GM12878 (cell line): ENCODE data around the gene BOD1L2. TPM values are rescaled to one million over a fixed set of nuclear protein-coding genes. Genes with fewer than 3 reads are reported as not detected.

Experiments used
- ATAC-seq: fragments of 200-7000 bp; cut with Tn5 transposase; 3 replicates; pipeline ENCODE4 v1.9.1; 2020; ENCODE audit warnings: mild to moderate bottlenecking, moderate library complexity
- BruUV-seq: library from RNA; stranded (reverse); fragments of 400-500 nt; replicated peaks from 2 replicates; lab custom pipeline; 2021; lab: Mats Ljungman, UMichigan
- CTCF ChIA-PET: fragments of 300-600 bp; sonication (Branson Sonifier 250); formaldehyde crosslinking; extraction: SDS; loops from one replicate; lab custom pipeline; 2021; ENCODE audit warnings: inconsistent platforms; lab: Yijun Ruan, JAX
- POLR2A ChIA-PET: fragments of 350-600 bp; formaldehyde crosslinking; extraction: SDS; loops from one replicate; lab custom pipeline; 2021; ENCODE audit warnings: inconsistent platforms; lab: Charles Lee
- RAD21 ChIA-PET: fragments of 300-600 bp; sonication (Branson Sonifier 250); formaldehyde crosslinking; loops from one replicate; lab custom pipeline; 2023; ENCODE audit warnings: antibody characterized with exemption; ENCODE audit not compliant: unreplicated experiment; lab: Charles Lee
- SMC1A ChIA-PET: fragments of 300-600 bp; sonication (Branson Sonifier 250); formaldehyde crosslinking; loops from one replicate; lab custom pipeline; 2023; ENCODE audit not compliant: unreplicated experiment, uncharacterized antibody; lab: Charles Lee
- DNase-seq: peaks from one replicate; pipeline ENCODE4 v3.0.0-alpha.2; 2011; ENCODE audit warnings: low read depth, low spot score
- FAIRE-seq: peaks from 3 replicates; lab custom pipeline; 2011; peaks lifted over from hg19 to GRCh38; lab: Jason Lieb, UNC
- H2AFZ ChIP-seq: 2 replicates; pipeline ENCODE4 v1.6.0; 2011; ENCODE audit warnings: low read depth, low read length, control low read depth; ENCODE audit not compliant: control insufficient read depth
- H3K27ac ChIP-seq: 2 replicates; pipeline ENCODE4 v1.5.1; 2011; ENCODE audit warnings: control low read depth; ENCODE audit not compliant: control insufficient read depth, insufficient read depth
- H3K27me3 ChIP-seq, 2 experiments: replicated peaks in 1 of 2; 2 replicates each; pipeline versions ENCODE4 v1.6.0 to v1.6.1; 2011; ENCODE audit warnings: low read length in 1 of 2; ENCODE audit not compliant: control insufficient read depth in 2 of 2, insufficient read depth in 2 of 2
- H3K36me3 ChIP-seq, 2 experiments: 2 replicates each; pipeline ENCODE4 v1.5.1; 2011; ENCODE audit warnings: low read length in 1 of 2; ENCODE audit not compliant: control insufficient read depth in 2 of 2, insufficient read depth in 2 of 2
- H3K4me1 ChIP-seq: 2 replicates; pipeline ENCODE4 v1.6.1; 2011; ENCODE audit warnings: mild to moderate bottlenecking, low read length, moderate library complexity, mixed read lengths; ENCODE audit not compliant: control insufficient read depth, insufficient read depth
- H3K4me2 ChIP-seq: 2 replicates; pipeline ENCODE4 v1.6.0; 2011; ENCODE audit warnings: control low read depth; ENCODE audit not compliant: control insufficient read depth, insufficient read depth
- H3K4me3 ChIP-seq: fragments of 200-600 bp; sonication (generic); 2 replicates; pipeline ENCODE4 v1.5.1; 2016
- H3K79me2 ChIP-seq: 2 replicates; pipeline ENCODE4 v1.6.0; 2011; ENCODE audit warnings: low read length; ENCODE audit not compliant: control insufficient read depth, insufficient read depth
- H3K9ac ChIP-seq: 2 replicates; pipeline ENCODE4 v1.8.0; 2011; ENCODE audit warnings: low read length, control low read depth, mixed read lengths; ENCODE audit not compliant: control insufficient read depth, insufficient read depth
- H3K9me3 ChIP-seq: replicated peaks from 3 replicates; pipeline ENCODE4 v1.5.1; 2011; ENCODE audit warnings: mild to moderate bottlenecking, low read length; ENCODE audit not compliant: control insufficient read depth, insufficient read depth
- H4K20me1 ChIP-seq: 2 replicates; pipeline ENCODE4 v1.6.0; 2011; ENCODE audit not compliant: control insufficient read depth, insufficient read depth
- BCL11A ChIP-seq: IDR thresholded peaks from 2 replicates; pipeline ENCODE4 v1.6.1; 2011; ENCODE audit warnings: low read depth, low read length
- CBFB ChIP-seq: IDR thresholded peaks from 2 replicates; pipeline ENCODE4 v1.6.1; 2016; ENCODE audit warnings: antibody characterized with exemption, low read depth
- CREB1 ChIP-seq: IDR thresholded peaks from 2 replicates; pipeline ENCODE4 v1.6.1; 2012; ENCODE audit warnings: low read depth, mild to moderate bottlenecking, inconsistent platforms
- CREM ChIP-seq: IDR thresholded peaks from 2 replicates; pipeline ENCODE4 v1.6.1; 2014; ENCODE audit warnings: antibody characterized with exemption, low read depth
- ETV6 ChIP-seq, 2 experiments: fragments of 450-650 bp in 1 of 2; IDR thresholded peaks in 1 of 2; conservative IDR thresholded peaks in 1 of 2; 2 replicates each; pipeline ENCODE4 v1.6.1; 2014; ENCODE audit warnings: antibody characterized with exemption in 1 of 2, borderline replicate concordance in 1 of 2, low read depth in 1 of 2, mild to moderate bottlenecking in 1 of 2, moderate library complexity in 1 of 2
- KLF5 ChIP-seq: fragments of 450-650 bp; IDR thresholded peaks from 2 replicates; pipeline ENCODE4 v1.6.1; 2014; ENCODE audit warnings: mild to moderate bottlenecking; ENCODE audit not compliant: partially characterized antibody
- MXI1 ChIP-seq: fragments of 150-350 bp; IDR thresholded peaks from 2 replicates; pipeline ENCODE4 v1.6.1; 2011; ENCODE audit warnings: low read depth, mild to moderate bottlenecking, inconsistent platforms, low read length, improper control_type of control experiment
- NFIC ChIP-seq: IDR thresholded peaks from 2 replicates; pipeline ENCODE4 v1.6.1; 2012; ENCODE audit warnings: low read depth, mild to moderate bottlenecking, inconsistent platforms, low read length, moderate library complexity
- NFXL1 ChIP-seq: fragments of 450-650 bp; IDR thresholded peaks from 2 replicates; pipeline ENCODE4 v1.6.1; 2017; ENCODE audit warnings: antibody characterized with exemption, mild to moderate bottlenecking, borderline replicate concordance
- POLR2AphosphoS2 ChIP-seq: IDR thresholded peaks from 2 replicates; pipeline ENCODE4 v1.6.1; 2011; ENCODE audit warnings: low read depth, mild to moderate bottlenecking, low read length, improper control_type of control experiment, moderate library complexity
- RBBP5 ChIP-seq: fragments of 200-600 bp; sonication (generic); conservative IDR thresholded peaks from 2 replicates; pipeline ENCODE4 v1.6.1; 2016
- RFX5 ChIP-seq: IDR thresholded peaks from 2 replicates; pipeline ENCODE4 v1.6.1; 2011; ENCODE audit warnings: low read depth, low read length, improper control_type of control experiment
- SMARCA5 ChIP-seq: fragments of 450-650 bp; IDR thresholded peaks from 2 replicates; pipeline ENCODE4 v1.6.1; 2017; ENCODE audit warnings: mild to moderate bottlenecking
- SREBF2 ChIP-seq: IDR thresholded peaks from 2 replicates; pipeline ENCODE4 v1.6.1; 2012; ENCODE audit warnings: mild to moderate bottlenecking, low read length
- USF1 ChIP-seq: IDR thresholded peaks from 2 replicates; pipeline ENCODE4 v1.6.1; 2011; ENCODE audit warnings: borderline replicate concordance, low read depth, mild to moderate bottlenecking, moderate library complexity, mixed read lengths, low read length; ENCODE audit not compliant: insufficient read depth; ENCODE audit errors: extremely low read length
- ZNF592 ChIP-seq: fragments of 450-650 bp; IDR thresholded peaks from 2 replicates; pipeline ENCODE4 v1.6.1; 2017; ENCODE audit warnings: mild to moderate bottlenecking, moderate library complexity
- WGBS: methylation state at CpG from one replicate; pipeline ENCODE4 v1.1.6; 2016; ENCODE audit warnings: low lambda C conversion rate; ENCODE audit not compliant: insufficient replicate concordance, insufficient coverage; ENCODE audit errors: missing lambda C conversion rate; 5-methylcytosine and 5-hydroxymethylcytosine counted together
- in situ Hi-C: fragments of 300-500 bp; cut with MboI; formaldehyde crosslinking; loops from 9 replicates; pipeline ENCODE4 v1.14.3; 2018; ENCODE audit warnings: mixed read lengths
- intact Hi-C: fragments of 100-400 bp; cut with micrococcal nuclease; formaldehyde crosslinking; loops from one replicate; pipeline ENCODE4 v1.14.2; 2022; ENCODE audit not compliant: unreplicated experiment
- polyA plus RNA-seq, 11 experiments: library from polyadenylated mRNA; depleted of rRNA in 4 of 11; unstranded in 6 of 11; stranded (reverse) in 5 of 11; fragments of >200 nt; fragmentation: Nextera tagmentation in 4 of 11; fragmentation: Illumina TruSeq in 1 of 11; extraction: Ambion mirVana in 4 of 11; extraction: Trizol in 1 of 11; gene quantifications; 1 replicate in 1 of 11; 2 replicates in 10 of 11; pipeline versions ENCODE4 v1.2.1 to v1.2.3, GENCODE V29; 2011 to 2016; ENCODE audit warnings: inconsistent platforms in 2 of 11, missing spikeins in 2 of 11, low read depth in 1 of 11
- total RNA-seq, 4 experiments: library from RNA; depleted of rRNA in 3 of 4; stranded (reverse); fragments of >200 nt in 3 of 4; fragmentation: Illumina TruSeq in 1 of 4; extraction: Trizol in 1 of 4; gene quantifications; 2 replicates each; pipeline versions ENCODE4 v1.2.1 to v1.2.3, GENCODE V29; 2013 to 2021
- TF ChIP-seq, protein P1 (sequence below): IDR thresholded peaks from 2 replicates; pipeline ENCODE4 v1.6.1; 2012; ENCODE audit warnings: low read length, inconsistent platforms
- TF ChIP-seq, protein P2 (sequence below): fragments of 450-650 bp; IDR thresholded peaks from 2 replicates; pipeline ENCODE4 v1.6.1; 2017; ENCODE audit warnings: borderline replicate concordance

The BOD1L2 gene
- total and polyA plus RNA-seq, 10 of the 15 experiments (the other 5 are each of a cell fraction or from before 2014, with no cell fraction given), result not detected

- FAIRE-seq (no peak), ATAC-seq (no peak)
- CTCF ChIA-PET, result no interaction called here
- TF ChIP-seq SREBF2, result no peak
- TF ChIP-seq POLR2AphosphoS2, result no peak
- TF ChIP-seq KLF5, result no peak
- no peak for TF ChIP-seq NFXL1
- no peak for TF ChIP-seq SMARCA5
- TF ChIP-seq NFIC, result no peak
- TF ChIP-seq ZNF592, result no peak
- no peak for TF ChIP-seq MXI1
- no peak for TF ChIP-seq USF1
- no peak for TF ChIP-seq RFX5
- TF ChIP-seq, protein P1, sequence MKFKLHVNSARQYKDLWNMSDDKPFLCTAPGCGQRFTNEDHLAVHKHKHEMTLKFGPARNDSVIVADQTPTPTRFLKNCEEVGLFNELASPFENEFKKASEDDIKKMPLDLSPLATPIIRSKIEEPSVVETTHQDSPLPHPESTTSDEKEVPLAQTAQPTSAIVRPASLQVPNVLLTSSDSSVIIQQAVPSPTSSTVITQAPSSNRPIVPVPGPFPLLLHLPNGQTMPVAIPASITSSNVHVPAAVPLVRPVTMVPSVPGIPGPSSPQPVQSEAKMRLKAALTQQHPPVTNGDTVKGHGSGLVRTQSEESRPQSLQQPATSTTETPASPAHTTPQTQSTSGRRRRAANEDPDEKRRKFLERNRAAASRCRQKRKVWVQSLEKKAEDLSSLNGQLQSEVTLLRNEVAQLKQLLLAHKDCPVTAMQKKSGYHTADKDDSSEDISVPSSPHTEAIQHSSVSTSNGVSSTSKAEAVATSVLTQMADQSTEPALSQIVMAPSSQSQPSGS, result no peak
- no peak for TF ChIP-seq ETV6 (conservative IDR thresholded peaks at IDR 0.05 in 1 of 2, IDR thresholded peaks at IDR 0.05 in 1 of 2; ENCODE audit: borderline replicate concordance in 1 of 2, low read depth in 1 of 2)
- TF ChIP-seq RBBP5, result no peak
- TF ChIP-seq, protein P2, sequence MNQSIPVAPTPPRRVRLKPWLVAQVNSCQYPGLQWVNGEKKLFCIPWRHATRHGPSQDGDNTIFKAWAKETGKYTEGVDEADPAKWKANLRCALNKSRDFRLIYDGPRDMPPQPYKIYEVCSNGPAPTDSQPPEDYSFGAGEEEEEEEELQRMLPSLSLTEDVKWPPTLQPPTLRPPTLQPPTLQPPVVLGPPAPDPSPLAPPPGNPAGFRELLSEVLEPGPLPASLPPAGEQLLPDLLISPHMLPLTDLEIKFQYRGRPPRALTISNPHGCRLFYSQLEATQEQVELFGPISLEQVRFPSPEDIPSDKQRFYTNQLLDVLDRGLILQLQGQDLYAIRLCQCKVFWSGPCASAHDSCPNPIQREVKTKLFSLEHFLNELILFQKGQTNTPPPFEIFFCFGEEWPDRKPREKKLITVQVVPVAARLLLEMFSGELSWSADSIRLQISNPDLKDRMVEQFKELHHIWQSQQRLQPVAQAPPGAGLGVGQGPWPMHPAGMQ, result no peak
- no peak for TF ChIP-seq CREM
- no peak for TF ChIP-seq BCL11A
- no peak for TF ChIP-seq CBFB
- TF ChIP-seq CREB1, result no peak
These were observed 51.2 kb downstream of the BOD1L2 start for GRCh38 chr18:57198073-57198472.

More at GRCh38 chr18:57198073-57198472, 51.2 kb downstream of the BOD1L2 start:
- no peak overlapping the region for H3K4me3 ChIP-seq
- ChIA-PET RAD21 (no interaction called here), POLR2A (no interaction called here), SMC1A (no interaction called here)
- no peaks in the 10 kb centered on the region for H3K9me3 ChIP-seq
- intact Hi-C loops, result no loop called here
- no peaks in the 10 kb centered on the region for H3K36me3 ChIP-seq
- 5% methylated on average over 1 of the region's 1 CpG for WGBS
- no peak overlapping the region for H3K9ac ChIP-seq
- H4K20me1 ChIP-seq, result no peaks in the 10 kb centered on the region
- no TSS peak for BruUV-seq
- H2AFZ ChIP-seq, result no peak overlapping the region
- in situ Hi-C loops, result no loop called here
- DNase-seq, result no peak
- H3K27me3 ChIP-seq, result no peaks in the 10 kb centered on the region
- H3K79me2 ChIP-seq, result no peaks in the 10 kb centered on the region
- no peaks in the 10 kb centered on the region for H3K4me1 ChIP-seq
- H3K4me2 ChIP-seq, result no peak overlapping the region
- no peak overlapping the region for H3K27ac ChIP-seq
